Stimulated activated naive CD8-positive, alpha-beta T cell treated with anti-CD3 and anti-CD28 coated beads, Interleukin-15, Interleukin-2, amounts not matched to agents 100 U/mL and 50 U/mL, for 24 hours (primary cell): ENCODE measurements around the gene PCDHA10.

Experiments
- ATAC-seq: fragments of 150-1000 bp; cut with Tn5 transposase; one replicate; pipeline ENCODE4 v1.10.0; 2021
- DNase-seq: peaks from one replicate; pipeline ENCODE4 v3.0.0; 2021

Gene PCDHA10

GRCh38 chr5:140883927-140884697 is 28.4 kb downstream of the PCDHA10 start:
- ATAC-seq (no peak), DNase-seq (no peak)

DNA sequence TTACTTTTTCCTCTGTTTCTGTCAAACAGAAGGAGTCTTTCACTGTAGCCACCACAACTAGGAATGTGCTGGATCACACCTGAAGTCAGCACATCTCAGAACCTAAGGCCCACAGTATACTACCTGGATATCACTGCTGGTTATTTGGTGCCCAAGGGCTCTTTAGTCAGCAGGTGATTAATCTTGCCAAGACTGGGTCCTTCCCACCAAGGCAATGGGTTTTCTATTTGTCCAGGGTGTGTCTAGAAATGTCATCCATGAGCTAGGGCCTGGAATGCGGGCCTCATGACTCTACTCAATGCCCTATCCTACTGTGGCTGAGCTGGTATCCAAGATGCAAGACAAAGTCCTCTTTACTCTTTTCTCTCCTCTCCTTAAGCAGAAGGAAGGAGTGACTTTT is 60.6 kb downstream of the PCDHA10 start:
- no peak for ATAC-seq

More for the DNA sequence above, 60.6 kb downstream of the PCDHA10 start:
- no peak for DNase-seq
